Fibroblast of lung (primary cell): ENCODE measurements around the gene SLC30A7. TPM values are rescaled to one million over a fixed set of nuclear protein-coding genes. Genes with fewer than 3 reads are reported as not detected.

Experiments used
- DNase-seq, 2 donors: peaks; one replicate each; pipeline versions ENCODE4 v3.0.0 to v3.0.0-alpha.2; 2010; ENCODE audit warnings: low read depth in 2 of 2
- H2AFZ ChIP-seq: 2 replicates; pipeline ENCODE4 v1.5.1; 2012; ENCODE audit warnings: low read length, control low read depth, inconsistent platforms
- H3K27ac ChIP-seq: 2 replicates; pipeline ENCODE4 v1.5.1; 2011; ENCODE audit warnings: low read length, control low read depth; ENCODE audit not compliant: insufficient read depth
- H3K27me3 ChIP-seq: 2 replicates; pipeline ENCODE4 v1.5.1; 2011; ENCODE audit warnings: mild to moderate bottlenecking, low read length; ENCODE audit not compliant: control insufficient read depth, insufficient read depth
- H3K36me3 ChIP-seq: 2 replicates; pipeline ENCODE4 v1.5.1; 2011; ENCODE audit warnings: low read length; ENCODE audit not compliant: control insufficient read depth, insufficient read depth
- H3K4me1 ChIP-seq: 2 replicates; pipeline ENCODE4 v1.5.1; 2011; ENCODE audit warnings: low read length; ENCODE audit not compliant: control insufficient read depth, insufficient read depth; ENCODE audit errors: extremely low read depth
- H3K4me2 ChIP-seq: 2 replicates; pipeline ENCODE4 v1.5.1; 2011; ENCODE audit warnings: low read length, control low read depth; ENCODE audit not compliant: insufficient read depth; ENCODE audit errors: extremely low read depth
- H3K4me3 ChIP-seq, 4 experiments: fragments of 200-600 bp in 1 of 4; sonication (generic) in 1 of 4; replicated peaks in 1 of 4; 2 replicates each; pipeline ENCODE4 v1.5.1; 2011 to 2016; ENCODE audit warnings: low read length in 4 of 4, low read depth in 3 of 4, mild to moderate bottlenecking in 3 of 4, control low read depth in 2 of 4, inconsistent platforms in 1 of 4, mixed read lengths in 1 of 4; ENCODE audit not compliant: insufficient read depth in 1 of 4; ENCODE audit errors: control extremely low read depth in 1 of 4
- H3K79me2 ChIP-seq: 2 replicates; pipeline ENCODE4 v1.5.1; 2012; ENCODE audit warnings: mild to moderate bottlenecking, low read length, inconsistent platforms; ENCODE audit not compliant: control insufficient read depth, insufficient read depth
- H3K9ac ChIP-seq: 2 replicates; pipeline ENCODE4 v1.5.1; 2011; ENCODE audit warnings: mild to moderate bottlenecking, low read length, control low read depth; ENCODE audit not compliant: insufficient read depth
- H3K9me3 ChIP-seq: 2 replicates; pipeline ENCODE4 v1.5.1; 2012; ENCODE audit warnings: low read depth, low read length; ENCODE audit not compliant: control insufficient read depth, insufficient read depth
- H4K20me1 ChIP-seq: 2 replicates; pipeline ENCODE4 v1.5.1; 2011; ENCODE audit warnings: low read length; ENCODE audit not compliant: control insufficient read depth, insufficient read depth; ENCODE audit errors: extremely low read depth
- CTCF ChIP-seq, 2 donors: IDR thresholded peaks in 1 of 2; conservative IDR thresholded peaks in 1 of 2; 1 replicate in 1 of 2; 2 replicates in 1 of 2; pipeline ENCODE4 v1.5.1; 2011 to 2012; ENCODE audit warnings: low read length in 2 of 2, control low read depth in 1 of 2, inconsistent platforms in 1 of 2, low read depth in 1 of 2, mild to moderate bottlenecking in 1 of 2
- EZH2 ChIP-seq: IDR thresholded peaks from 2 replicates; pipeline ENCODE4 v1.5.1; 2012; ENCODE audit warnings: low read length, control low read depth, mild to moderate bottlenecking; ENCODE audit errors: missing control alignments
- polyA plus RNA-seq, 2 donors: library from polyadenylated mRNA; depleted of rRNA in 1 of 2; stranded (reverse) in 1 of 2; unstranded in 1 of 2; fragments of >200 nt; gene quantifications; 2 replicates each; pipeline ENCODE4 v1.2.1, GENCODE V29; 2011 to 2012; ENCODE audit warnings: missing spikeins in 1 of 2
- total RNA-seq: library from RNA; depleted of rRNA; stranded (reverse); fragments of >200 nt; gene quantifications from 2 replicates; pipeline ENCODE4 v1.2.1, GENCODE V29; 2014

Gene SLC30A7
- total and polyA plus RNA-seq, 2 donors (not counting 1 experiment from before 2014, with no cell fraction given), result 23.1 to 37.4 TPM

- no peaks in the 10 kb centered on the region for H3K36me3 ChIP-seq
- no peaks in the 10 kb centered on the region for H4K20me1 ChIP-seq
- H3K27me3 ChIP-seq, result no peaks in the 10 kb centered on the region
- H3K9ac ChIP-seq, result no peak overlapping the region
- H3K4me3 ChIP-seq, result no peak overlapping the region
- H2AFZ ChIP-seq, result no peak overlapping the region
- no peak for TF ChIP-seq EZH2
- TF ChIP-seq CTCF (conservative IDR thresholded peaks at IDR 0.05 in 1 of 2, IDR thresholded peaks at IDR 0.05 in 1 of 2; ENCODE audit: low read depth in 1 of 2, low read length in 2 of 2), result no peak
- no peak overlapping the region for H3K27ac ChIP-seq
- no peaks in the 10 kb centered on the region for H3K4me1 ChIP-seq
- H3K9me3 ChIP-seq, result no peaks in the 10 kb centered on the region
- H3K79me2 ChIP-seq, result no peaks in the 10 kb centered on the region
- no peak for DNase-seq
- H3K4me2 ChIP-seq, result no peak overlapping the region
Measured at GRCh38 chr1:100971021-100971420, 75.1 kb downstream of the SLC30A7 start.

GRCh38 chr1:100972185-100972584 is 76.3 kb downstream of the SLC30A7 start:
- Histone ChIP-seq H3K27ac (no peak overlapping the region), H3K4me1 (no peaks in the 10 kb centered on the region), H3K79me2 (no peaks in the 10 kb centered on the region), H3K4me2 (no peak overlapping the region), H3K36me3 (no peaks in the 10 kb centered on the region), H2AFZ (no peak overlapping the region), H3K27me3 (no peaks in the 10 kb centered on the region), H3K4me3 (no peak overlapping the region), H3K9ac (no peak overlapping the region), H4K20me1 (no peaks in the 10 kb centered on the region), H3K9me3 (no peaks in the 10 kb centered on the region)
- DNase-seq, result no peak
- no peak for TF ChIP-seq CTCF (conservative IDR thresholded peaks at IDR 0.05 in 1 of 2, IDR thresholded peaks at IDR 0.05 in 1 of 2; ENCODE audit: low read depth in 1 of 2, low read length in 2 of 2)
- TF ChIP-seq EZH2, result no peak

- H2AFZ ChIP-seq, result no peak overlapping the region
- H4K20me1 ChIP-seq, result no peaks in the 10 kb centered on the region
- H3K9ac ChIP-seq, result no peak overlapping the region
- H3K36me3 ChIP-seq, result no peaks in the 10 kb centered on the region
- no peaks in the 10 kb centered on the region for H3K9me3 ChIP-seq
- DNase-seq, result no peak
- H3K4me3 ChIP-seq, result no peak overlapping the region
- H3K4me1 ChIP-seq, result no peaks in the 10 kb centered on the region
- H3K27me3 ChIP-seq, result no peaks in the 10 kb centered on the region
- H3K79me2 ChIP-seq, result no peaks in the 10 kb centered on the region
- H3K4me2 ChIP-seq, result no peak overlapping the region
- H3K27ac ChIP-seq, result no peak overlapping the region
- TF ChIP-seq CTCF (conservative IDR thresholded peaks at IDR 0.05 in 1 of 2, IDR thresholded peaks at IDR 0.05 in 1 of 2; ENCODE audit: low read depth in 1 of 2, low read length in 2 of 2), result no peak
- TF ChIP-seq EZH2, result no peak
Measured at GRCh38 chr1:100976936-100977335, 81.0 kb downstream of the SLC30A7 start.
